NT2/D1 (cell line): ENCODE data around the gene ZFPL1.

Experiments used
- YY1 ChIP-seq: IDR thresholded peaks from 2 replicates; pipeline ENCODE4 v1.6.1; 2011; ENCODE audit not compliant: insufficient read length, insufficient read depth
- ZNF274 ChIP-seq: IDR thresholded peaks from 2 replicates; pipeline ENCODE4 v1.6.1; 2011; ENCODE audit warnings: mild to moderate bottlenecking, low read depth, low read length

- TF ChIP-seq ZNF274 (no peak), YY1 (no peak)
These were observed 41.4 kb downstream of the ZFPL1 start for GRCh38 chr11:65125197-65126056.
